NCI-H2029 treated with DMSO at 0.1 percent for 48 hours (cell line): ENCODE measurements around the gene METTL25B.

Experiments used
- DNase-seq: peaks from one replicate; lab custom pipeline; 2025; lab: John Stamatoyannopoulos, UW

METTL25B gene

DNA sequence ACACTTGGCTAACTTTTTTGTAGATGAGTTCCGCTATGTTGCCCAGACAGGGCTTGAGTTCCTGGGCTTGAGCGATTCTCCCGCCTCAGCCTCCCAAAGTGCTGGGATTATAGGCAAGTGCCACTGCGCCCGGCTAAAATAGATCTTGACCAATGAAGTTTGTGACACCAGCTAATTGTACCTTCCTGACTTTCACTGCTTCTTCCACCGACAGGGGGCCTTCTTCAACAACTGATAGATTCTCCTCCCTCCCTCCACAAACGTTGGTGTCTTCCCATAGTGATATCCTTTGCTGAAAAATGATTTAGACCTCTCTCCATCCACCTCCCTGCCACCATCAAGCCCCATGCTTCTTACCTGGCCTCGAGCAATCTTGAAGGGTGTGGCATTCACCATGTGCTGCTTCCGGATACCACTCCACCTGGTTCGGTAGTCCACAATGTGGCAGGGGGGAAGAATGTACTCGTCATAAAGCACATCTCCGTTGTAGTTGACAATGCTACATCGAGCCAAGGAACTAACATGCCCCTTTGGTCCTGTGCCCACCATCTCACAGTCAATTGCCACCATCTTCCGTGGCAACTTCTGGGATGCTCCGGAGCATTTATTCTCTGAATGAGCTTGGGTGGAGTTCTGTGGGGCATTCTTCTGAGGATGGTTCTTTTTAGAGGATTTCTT lies 1.6 kb upstream of the METTL25B start:
- DNase-seq: peak; percentile 3

DNA sequence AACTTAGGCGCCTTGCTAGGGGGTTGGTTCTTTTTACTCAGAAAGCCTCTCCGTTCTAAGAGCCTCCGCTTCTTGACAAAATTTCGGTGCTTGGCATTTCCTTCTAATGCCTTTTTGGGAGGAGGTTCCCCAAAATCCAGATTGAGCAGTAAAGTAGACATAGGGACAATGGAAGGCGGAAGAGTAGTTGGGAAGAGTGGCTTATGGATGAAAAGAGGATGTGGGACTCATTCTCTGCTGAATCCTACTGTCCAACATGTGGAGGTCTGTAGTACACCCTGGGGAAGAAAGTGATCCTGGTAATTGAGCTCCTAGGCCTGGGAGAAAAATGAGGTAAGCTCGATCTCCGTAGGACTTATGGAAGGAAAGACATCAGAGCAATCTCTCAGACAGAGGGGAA lies 777 bp upstream of the METTL25B start:
- no peak for DNase-seq

DNA sequence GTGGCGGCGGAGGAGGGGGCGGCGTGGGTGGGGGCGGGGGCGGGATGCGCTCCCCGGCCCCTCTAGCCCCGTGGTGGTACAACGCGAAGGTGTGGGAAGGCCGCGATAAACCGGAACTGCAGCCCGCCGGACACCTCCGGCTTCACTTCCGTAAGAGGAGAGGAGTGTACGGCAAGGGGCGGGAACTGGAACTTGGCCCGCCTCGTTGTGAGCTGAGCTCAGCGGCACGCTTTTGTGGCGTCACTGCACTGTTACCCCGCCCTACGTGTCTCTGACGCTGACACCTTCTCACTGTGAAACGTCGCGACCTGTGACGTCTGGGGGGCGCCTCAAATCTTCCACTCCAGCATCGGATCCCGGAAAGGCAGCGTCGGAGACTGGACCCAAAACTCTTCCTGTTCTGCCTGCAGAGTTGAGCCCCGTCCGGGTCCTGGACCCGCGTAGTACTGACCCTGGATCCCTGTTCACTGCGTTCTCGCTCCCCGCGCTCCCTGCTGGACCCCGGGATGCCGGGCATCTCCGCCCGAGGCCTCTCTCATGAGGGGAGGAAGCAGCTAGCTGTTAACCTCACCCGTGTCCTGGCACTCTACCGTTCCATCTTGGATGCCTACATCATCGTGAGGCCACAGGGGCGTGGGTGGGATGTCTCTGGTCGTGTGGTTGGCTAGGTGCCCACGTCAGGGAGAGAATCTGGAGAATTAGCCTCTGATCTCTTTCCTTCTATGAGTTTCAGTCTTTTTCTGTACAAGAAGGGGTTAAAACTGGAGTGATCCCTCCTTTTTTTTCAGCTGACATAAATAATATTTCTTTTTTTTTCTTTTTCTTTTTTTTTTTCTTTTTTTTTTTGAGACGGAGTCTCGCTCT lies 562 bp downstream of the METTL25B start, which contains the start of gene ISG20L2:
Gene ISG20L2 (minus strand): TSS at position 168 of the 864 bp plus-strand sequence. CDS start 1,114 bp downstream, outside the sequence.
- DNase-seq: peak; percentile 85

DNA sequence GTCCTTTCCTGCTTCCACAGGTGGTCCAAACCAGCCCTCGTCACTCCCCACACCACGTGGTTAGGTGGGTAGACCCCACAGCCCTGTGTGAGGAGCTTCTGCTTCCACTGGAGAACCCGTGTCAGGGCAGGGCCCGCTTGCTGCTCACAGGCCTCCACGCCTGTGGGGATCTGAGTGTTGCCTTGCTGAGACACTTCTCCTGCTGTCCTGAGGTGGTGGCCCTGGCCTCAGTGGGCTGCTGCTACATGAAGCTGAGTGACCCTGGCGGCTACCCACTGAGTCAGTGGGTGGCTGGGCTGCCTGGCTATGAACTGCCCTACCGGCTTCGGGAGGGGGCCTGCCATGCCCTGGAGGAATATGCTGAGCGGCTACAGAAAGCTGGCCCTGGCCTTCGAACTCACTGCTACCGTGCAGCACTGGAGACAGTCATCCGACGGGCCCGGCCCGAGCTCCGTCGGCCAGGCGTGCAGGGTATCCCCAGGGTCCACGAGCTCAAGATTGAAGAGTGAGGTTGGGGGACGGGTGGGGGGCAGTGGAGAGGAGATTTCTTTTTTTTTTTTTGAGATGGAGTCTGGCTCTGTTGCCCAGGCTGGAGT lies 5.8 kb downstream of the METTL25B start:
- no peak for DNase-seq

DNA sequence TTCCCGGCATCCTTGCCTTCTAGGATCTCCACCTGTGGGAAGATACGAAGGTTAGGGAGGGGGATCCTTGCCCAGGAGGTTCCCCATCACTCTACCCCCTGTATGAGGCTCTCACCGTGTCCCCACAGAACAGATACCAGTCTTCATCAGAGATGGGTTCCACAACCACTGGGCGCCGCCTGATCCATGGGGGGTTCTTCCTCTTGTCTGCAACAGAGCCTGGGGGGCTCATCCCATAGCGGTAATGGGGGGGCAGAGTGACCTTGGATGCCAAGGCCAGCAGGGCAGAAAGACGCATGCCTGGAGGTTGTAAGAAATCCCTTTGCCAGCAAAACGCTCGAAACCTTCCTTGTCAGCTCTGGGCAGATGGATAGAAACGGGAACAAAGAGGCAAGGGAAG lies 10.1 kb downstream of the METTL25B start:
- no peak for DNase-seq

DNA sequence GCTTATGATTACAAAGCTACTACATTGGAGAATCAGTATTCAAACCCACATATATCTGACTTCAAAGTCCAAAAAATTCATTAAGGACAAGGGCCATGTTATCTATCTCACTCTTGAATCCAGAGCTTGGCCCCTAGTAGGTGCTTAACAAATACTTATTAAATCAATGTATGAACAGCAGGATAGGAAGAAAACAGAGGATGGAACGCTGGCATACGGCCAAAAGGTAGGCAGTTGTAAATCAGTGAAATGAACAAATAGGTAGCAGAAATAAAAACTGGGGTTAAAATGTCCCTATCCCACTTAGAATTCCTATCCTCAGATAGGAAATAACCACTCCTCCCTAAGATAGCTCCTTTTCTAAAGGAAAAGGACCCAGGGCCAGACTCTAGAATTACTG lies 10.6 kb downstream of the METTL25B start:
- no peak for DNase-seq

DNA sequence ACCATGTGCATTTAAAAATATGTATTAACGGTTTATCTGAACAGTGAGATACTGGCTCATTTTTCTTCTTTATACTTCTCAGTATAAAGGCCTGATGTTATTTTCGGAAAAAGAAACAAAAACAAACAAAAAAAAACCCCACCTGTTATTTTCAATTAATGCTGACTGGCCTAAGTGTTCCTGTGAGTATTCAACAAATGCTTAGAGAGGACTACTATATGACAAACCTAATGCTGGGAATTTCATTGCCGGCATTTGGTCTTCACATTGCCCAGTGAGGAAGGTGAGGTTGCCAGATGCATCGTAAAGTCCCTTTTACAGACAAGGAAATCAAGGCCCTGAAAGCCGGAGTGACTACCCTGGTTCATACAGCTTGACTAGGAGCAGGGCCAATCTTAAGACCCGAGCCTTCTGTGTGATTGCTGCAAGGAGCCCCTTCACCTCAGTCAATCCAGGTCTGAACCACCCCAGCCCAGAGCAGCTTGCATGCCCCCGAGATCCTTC lies 12.0 kb downstream of the METTL25B start:
- no peak for DNase-seq

DNA sequence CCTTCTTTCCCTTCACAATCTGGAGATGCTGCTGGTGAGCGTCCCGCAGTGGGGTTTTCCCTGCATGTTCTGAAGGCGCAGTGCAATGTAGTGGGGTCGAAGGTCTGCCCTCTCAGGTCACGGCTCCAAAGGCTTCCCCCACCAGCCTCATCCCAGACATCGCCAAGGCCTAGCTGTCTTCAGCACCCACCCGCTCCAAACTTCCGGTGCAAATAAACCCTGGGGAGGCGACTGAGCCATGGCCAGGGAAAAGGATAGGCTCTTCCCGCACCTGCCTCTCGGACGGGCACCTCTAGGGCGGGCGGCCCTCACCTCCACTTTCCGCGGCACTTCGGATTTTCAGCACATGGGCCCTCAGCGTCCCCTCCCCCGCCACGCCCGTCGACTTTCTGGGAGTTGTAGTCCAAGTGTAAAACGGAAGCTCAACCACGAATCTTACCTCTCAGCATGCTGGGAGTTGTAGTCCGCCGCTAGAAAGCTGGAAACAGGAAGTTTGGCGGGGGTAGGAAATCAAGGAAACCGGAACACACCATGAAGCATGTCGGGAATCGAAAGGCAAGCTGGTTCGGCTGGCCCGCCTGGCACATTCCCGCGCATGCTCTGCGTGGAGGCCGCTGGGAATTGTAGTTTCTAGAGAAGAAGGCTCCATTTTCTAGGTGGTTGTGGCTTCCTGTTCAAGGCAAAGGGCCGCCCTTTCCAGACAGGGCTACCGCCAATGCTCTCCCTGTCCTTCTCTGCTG lies 12.6 kb downstream of the METTL25B start, which contains the start of gene MRPL24:
Gene MRPL24 (minus strand): TSS at position 348 of the 740 bp plus-strand sequence. CDS start 2,384 bp downstream, outside the sequence.
- DNase-seq: peak; percentile 98

DNA sequence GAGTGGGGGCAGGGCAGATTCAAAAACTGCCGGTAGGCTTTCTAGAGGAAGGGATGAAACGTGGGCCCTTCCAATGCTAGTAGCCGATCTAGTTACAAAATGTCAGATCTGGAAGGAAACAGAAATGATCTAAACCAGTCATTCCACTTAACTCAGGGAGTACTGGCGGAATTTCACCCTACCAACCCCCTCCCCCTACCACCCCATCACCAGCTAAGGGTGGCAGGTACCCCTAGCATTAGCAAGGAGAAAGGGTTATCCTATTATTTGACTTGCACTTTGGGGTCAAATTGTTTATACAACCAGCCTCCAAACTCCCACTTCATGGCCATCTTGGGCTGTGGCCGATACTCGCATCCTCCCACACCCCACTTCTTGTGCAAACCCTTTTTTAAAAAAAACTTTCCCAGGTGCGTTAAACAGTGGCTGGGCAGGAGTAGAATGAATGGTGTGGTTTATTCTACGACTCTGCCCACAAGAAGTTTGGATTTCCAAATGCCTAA lies 13.3 kb downstream of the METTL25B start:
- no peak for DNase-seq

DNA sequence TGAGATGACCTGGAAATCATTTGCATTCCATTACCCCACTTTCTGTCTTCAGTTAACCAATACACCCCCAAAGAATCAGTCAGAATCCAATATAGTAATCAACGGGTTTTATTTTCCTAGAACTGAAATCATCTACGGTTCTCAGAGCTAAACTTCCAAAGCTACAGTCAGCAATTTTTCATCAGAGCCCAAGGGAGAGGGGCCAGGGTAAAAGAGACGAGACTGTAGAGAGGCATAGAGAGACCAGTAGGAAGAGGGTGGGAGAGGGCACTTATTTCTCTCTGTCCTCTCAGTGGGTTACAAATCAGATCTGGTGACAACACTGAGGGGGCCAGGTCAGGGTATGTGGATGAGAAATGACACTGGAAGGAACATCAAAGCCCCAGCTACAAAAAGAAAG lies 13.7 kb downstream of the METTL25B start:
- no peak for DNase-seq

DNA sequence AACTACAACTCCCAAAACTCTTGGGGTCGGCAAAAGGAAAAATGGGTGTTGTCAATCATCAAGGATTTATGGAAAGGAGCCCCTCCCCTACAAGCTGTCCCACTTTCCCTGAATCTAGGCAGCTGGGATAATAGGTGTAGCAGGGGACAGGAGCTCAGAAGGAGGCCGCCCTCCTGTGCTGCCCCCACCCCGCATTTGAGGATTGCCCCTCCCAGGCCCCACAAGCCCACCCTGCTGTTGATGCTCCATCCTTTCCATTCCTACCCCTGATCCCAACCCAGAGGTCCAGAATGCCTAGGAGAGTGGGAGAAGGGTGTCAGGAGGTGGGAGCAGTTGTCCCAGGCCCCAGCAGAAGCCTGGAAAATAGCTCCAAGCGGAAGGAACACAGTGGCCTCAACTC lies 14.5 kb downstream of the METTL25B start:
- no peak for DNase-seq

DNA sequence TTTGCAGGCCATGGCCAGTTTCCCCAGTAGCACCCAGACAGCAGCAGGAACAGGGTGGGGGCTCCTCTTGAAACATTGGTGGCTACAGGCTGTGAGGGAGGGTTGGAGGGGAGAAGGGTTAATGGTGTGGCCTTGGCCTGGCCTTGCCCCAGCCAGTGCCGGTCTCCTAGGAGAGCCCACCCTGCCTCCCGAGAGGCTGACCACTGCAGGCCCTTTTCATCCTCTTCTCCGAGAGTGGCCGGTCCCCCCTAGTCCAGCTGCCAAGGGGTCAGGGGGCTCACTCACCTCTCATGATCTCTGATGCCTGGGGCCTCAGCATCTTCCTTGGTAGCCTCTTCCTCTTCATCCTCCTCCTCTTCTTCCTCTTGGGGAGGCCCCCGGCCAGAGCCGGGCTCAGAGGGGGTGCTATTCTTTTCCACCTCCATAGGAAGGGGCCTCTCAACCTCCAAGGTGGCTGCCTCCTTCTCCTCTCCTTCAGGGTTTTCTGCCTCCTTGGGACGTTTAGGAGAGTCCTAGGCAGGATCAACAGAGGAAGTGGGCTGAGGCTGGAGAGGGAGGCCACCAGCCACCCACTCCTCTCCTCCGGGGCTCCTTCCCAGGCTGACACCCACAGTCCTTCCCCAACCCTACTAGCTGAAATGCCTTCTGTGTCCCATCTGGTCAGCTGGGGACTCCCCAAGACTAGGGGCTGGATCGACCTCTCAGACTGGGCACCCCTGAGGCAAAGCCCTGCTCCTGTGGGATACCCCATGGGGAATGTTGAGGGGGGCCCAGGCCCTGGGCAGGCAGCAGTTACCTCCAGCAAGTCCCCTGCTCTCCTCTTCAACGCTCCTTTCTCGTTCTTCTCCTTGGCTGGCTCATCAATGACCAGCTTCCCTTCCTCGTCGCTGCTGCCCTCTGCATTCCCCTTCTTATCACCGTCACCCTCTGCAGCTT lies 15.4 kb downstream of the METTL25B start:
- no peak for DNase-seq

DNA sequence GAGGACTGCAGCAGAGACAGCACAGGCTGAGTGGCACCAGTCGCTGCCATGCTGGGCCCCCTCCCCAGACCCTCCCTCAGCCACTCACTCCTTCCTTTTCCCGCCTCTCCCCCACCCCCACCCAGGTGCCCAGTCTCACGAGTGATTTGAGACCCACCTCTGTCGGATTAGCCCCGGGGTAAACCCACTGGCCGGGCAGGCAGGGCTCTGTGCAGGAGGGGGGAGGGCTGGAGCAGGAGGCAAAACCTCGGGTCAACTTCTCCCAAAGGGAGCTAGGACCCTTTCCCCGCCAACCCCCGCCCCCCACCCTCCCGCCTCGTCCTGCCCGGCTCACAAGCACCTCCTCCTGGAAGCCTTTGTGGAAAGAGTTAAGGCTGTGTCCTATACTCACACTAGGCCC lies 16.1 kb downstream of the METTL25B start:
- no peak for DNase-seq

DNA sequence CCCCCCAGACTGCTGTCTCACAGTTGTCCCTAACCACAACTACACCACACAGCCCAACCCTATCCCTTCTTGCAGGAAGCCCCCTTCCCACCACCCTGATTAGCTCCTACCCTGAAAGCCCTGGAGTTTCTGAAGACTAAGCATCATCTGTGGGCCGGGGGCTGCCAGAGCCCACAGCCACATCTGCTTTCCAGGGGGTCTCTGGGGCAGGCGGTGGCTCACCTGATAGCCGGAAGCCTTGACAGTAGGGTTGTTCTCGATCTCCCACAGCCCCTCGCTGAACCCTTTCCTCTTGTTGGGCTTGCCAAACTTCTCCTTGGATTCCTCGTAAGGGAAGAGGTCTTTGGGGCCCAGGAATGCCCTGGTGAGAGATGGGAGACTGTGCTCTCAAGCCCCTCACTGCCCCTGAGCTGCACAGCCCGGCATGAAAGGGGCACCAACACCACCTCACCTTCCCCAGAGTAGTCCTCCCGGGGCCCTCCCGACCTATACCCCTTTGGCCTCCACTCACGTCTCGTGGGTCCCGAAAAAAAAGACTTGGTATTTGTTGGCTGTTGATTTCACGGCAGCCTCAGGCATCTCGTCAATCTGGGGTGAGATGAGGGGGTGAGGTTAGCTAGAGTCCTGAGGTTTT lies 16.6 kb downstream of the METTL25B start:
- no peak for DNase-seq

DNA sequence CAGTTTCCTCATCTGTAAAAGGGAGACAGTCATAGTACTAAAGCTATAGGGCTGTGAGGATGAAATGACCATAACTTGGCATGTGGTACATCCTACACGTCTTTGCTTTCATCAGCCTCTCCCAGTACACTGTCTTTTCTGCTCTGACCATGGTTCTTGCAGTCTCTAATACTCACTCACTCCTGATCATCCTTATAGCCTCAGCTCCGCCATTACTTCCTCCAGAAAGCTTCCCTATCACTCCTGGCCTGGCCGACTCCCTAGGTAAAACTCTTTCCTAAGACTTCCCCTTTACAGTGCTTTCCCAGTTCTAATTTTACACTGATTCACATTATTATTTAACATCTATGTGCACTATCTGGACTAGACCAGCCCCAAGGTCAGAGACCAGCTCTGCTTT lies 17.6 kb downstream of the METTL25B start:
- no peak for DNase-seq

DNA sequence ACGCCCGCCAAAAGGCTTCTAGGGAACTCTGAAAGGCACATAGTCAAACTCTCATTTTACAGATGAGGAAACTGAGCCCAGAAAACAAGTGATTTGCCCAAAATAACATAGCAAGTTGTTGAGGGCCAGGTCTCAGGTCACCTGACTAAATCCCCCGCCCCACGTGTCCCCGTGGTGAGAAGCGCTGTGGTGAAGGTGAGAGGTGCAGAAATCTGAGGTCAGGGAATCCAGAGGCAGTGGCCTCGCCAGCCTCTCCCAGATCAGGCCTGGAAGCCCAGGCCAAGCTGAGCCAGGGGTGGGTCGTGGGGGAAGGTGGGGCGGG lies 18.1 kb downstream of the METTL25B start:
- DNase-seq: no peak

DNA sequence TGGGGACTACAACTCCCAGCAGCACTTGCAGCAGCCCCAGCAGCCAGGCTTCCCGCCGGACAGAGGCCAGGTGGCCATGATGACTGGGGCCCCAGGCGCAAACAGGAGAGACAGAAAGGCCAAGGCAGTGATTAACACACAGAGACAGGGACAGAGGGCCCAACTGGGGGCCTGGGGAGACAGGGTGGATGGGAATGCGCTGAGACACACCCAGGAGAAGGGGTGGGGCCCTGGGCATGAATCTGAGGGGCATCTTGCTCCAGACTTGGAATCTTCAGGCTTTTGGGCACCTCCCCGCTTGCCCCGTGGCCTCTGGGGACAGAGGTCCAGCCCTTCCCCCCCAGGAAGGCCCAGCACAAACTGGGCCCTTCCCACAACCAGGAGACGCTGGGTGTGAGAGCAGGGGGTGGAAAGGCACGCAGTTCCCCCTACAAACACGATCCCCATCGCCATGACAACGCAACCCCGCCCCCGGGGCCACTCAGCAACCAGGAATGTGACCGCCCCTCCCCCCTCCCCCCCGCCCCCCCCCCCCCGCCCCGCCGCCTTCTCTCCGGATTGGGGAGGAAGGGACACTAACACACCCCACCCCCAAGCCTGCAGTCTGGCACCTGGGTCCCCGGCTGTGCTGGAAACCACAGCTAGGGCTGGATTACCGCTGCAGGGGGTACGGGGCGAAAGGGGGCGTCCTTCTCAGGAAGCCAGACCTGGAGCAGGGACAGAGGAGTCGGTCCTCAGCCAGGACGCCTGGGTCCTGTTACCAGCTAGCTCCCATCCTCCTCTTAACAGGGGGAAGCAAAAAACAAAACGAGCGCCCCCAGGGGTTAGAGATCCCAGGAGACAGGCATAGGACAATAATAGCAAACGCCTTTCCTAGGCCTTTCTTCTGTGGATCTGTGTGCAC lies 18.7 kb downstream of the METTL25B start:
- peak; percentile 12 for DNase-seq

DNA sequence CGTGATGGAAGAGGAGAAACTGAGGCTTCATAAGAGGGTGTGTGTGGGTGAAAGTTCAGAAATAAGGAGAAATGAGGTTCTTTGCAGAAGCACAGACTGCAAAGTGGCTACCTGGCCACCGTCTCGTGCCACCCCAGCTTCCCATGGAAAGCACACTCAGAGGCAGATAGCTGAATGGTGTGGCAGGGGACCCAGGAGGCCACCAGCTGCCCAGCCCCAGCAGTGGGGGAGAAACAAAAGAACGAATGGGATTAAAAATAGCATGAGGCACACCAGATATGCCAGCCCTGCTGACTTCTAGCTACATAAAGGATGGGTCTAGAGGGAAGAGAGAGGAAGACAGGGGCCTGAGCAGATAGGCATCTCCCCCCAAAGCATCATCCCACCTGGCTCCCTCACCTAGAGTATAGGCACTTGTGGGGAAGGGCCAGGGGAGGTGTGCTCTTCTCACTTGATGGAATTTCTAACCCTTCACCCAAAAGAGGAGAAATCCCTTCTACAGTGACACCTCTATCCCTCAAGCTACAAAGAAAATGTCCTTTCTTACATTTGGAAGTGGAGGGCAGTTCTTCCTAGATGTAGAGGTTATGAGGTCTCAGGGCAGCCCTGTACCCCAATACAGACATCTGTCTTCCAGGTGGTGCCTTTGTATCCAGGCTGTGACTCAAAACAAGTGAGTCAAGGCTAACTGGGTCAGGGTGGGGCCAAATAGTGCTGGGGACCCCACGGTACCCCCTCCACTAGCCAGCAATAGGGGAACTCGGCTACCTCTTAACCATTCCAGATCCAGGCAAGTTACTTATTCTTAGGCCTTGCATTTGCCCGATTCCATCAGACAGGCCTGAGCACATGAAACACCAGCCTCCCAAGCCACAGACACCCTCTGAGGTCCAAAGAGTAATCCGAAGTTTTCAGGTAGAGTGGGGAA lies 19.7 kb downstream of the METTL25B start:
- DNase-seq: no peak
